Neural progenitor cell (in vitro differentiated cells): ENCODE results near the gene TMEM198. TPM values are rescaled to one million over a fixed set of nuclear protein-coding genes. Genes with fewer than 3 reads are reported as not detected.

ENCODE experiments used
- DNase-seq: peaks from one replicate; pipeline ENCODE4 v3.0.0-alpha.2; 2016; ENCODE audit warnings: low spot score
- H2AFZ ChIP-seq: fragments of 200-600 bp; sonication (generic); replicated peaks from 2 replicates; pipeline ENCODE4 v1.6.1; 2016; ENCODE audit warnings: antibody characterized with exemption
- H3F3A ChIP-seq: fragments of 200-600 bp; sonication (generic); 2 replicates; pipeline ENCODE4 v1.6.1; 2016; ENCODE audit warnings: antibody characterized with exemption, low read depth
- H3K27ac ChIP-seq: fragments of 200-600 bp; sonication (generic); 2 replicates; pipeline ENCODE4 v1.5.1; 2016; ENCODE audit warnings: mild to moderate bottlenecking
- H3K27me3 ChIP-seq: fragments of 200-600 bp; sonication (generic); 2 replicates; pipeline ENCODE4 v1.6.1; 2016; ENCODE audit warnings: mild to moderate bottlenecking, moderate library complexity
- H3K36me3 ChIP-seq: fragments of 200-600 bp; sonication (generic); 2 replicates; pipeline ENCODE4 v1.5.1; 2016
- H3K4me1 ChIP-seq: fragments of 200-600 bp; sonication (generic); 2 replicates; pipeline ENCODE4 v1.6.1; 2016; ENCODE audit warnings: mixed run types
- H3K4me2 ChIP-seq: fragments of 200-600 bp; sonication (generic); 2 replicates; pipeline ENCODE4 v1.6.1; 2016
- H3K4me3 ChIP-seq: fragments of 200-600 bp; sonication (generic); 2 replicates; pipeline ENCODE4 v1.5.1; 2016
- H3K79me2 ChIP-seq: fragments of 200-600 bp; sonication (generic); 2 replicates; pipeline ENCODE4 v1.6.1; 2016; ENCODE audit warnings: low read depth
- H3K9ac ChIP-seq: fragments of 200-600 bp; sonication (generic); 2 replicates; pipeline ENCODE4 v1.6.1; 2016
- H3K9me3 ChIP-seq: fragments of 200-600 bp; sonication (generic); 2 replicates; pipeline ENCODE4 v1.5.1; 2016; ENCODE audit warnings: low read depth
- H4K20me1 ChIP-seq: fragments of 200-600 bp; sonication (generic); 2 replicates; pipeline ENCODE4 v1.6.1; 2016; ENCODE audit warnings: low read depth
- H3K27ac Mint-ChIP-seq: 3 replicates; pipeline ENCODE4 v1.8.0; 2021; ENCODE audit warnings: mixed read lengths
- H3K27me3 Mint-ChIP-seq: 2 replicates; pipeline ENCODE4 v1.8.0; 2022; ENCODE audit warnings: low read depth, mild to moderate bottlenecking, inconsistent platforms, moderate library complexity, mixed read lengths; ENCODE audit not compliant: insufficient read depth
- H3K36me3 Mint-ChIP-seq: 3 replicates; pipeline ENCODE4 v1.8.0; 2021; ENCODE audit warnings: mixed read lengths
- H3K4me1 Mint-ChIP-seq: 3 replicates; pipeline ENCODE4 v1.8.0; 2021; ENCODE audit warnings: mixed read lengths
- H3K4me3 Mint-ChIP-seq: 3 replicates; pipeline ENCODE4 v1.8.0; 2021; ENCODE audit warnings: mild to moderate bottlenecking, moderate library complexity, mixed read lengths
- H3K9me3 Mint-ChIP-seq: 3 replicates; pipeline ENCODE4 v1.8.0; 2020; ENCODE audit warnings: mixed read lengths
- CTCF ChIP-seq: fragments of 200-600 bp; sonication (generic); IDR thresholded peaks from 2 replicates; pipeline ENCODE4 v1.5.1; 2017; ENCODE audit warnings: antibody characterized with exemption, mild to moderate bottlenecking
- EZH2 ChIP-seq: fragments of 200-600 bp; sonication (generic); IDR thresholded peaks from 2 replicates; pipeline ENCODE4 v1.6.1; 2017; ENCODE audit warnings: antibody characterized with exemption, mild to moderate bottlenecking, moderate library complexity
- EZH2phosphoT487 ChIP-seq: fragments of 200-600 bp; sonication (generic); IDR thresholded peaks from 2 replicates; pipeline ENCODE4 v1.6.1; 2017; ENCODE audit warnings: antibody characterized with exemption
- total RNA-seq: library from RNA; depleted of rRNA; stranded (reverse); fragments of >200 nt; gene quantifications from 2 replicates; pipeline ENCODE4 v1.2.3, GENCODE V29; 2015; ENCODE audit warnings: low replicate concordance

Gene TMEM198
- total RNA-seq, 1 donor from 2014 or later: 0.79 TPM

GRCh38 chr2:219581346-219581745 lies 37.5 kb downstream of the TMEM198 start:
- H3K4me1 Mint-ChIP-seq: peaks cover 35% of the 10 kb centered on the region
- no peak for TF ChIP-seq CTCF
- TF ChIP-seq EZH2: no peak
- TF ChIP-seq EZH2phosphoT487: no peak
- no peak overlapping the region for H3K27ac ChIP-seq
- no peaks in the 10 kb centered on the region for H3K9me3 Mint-ChIP-seq
- H3K4me1 ChIP-seq: peaks cover 31% of the 10 kb centered on the region
- H3K27me3 Mint-ChIP-seq: peaks cover 6% of the 10 kb centered on the region
- H3K9me3 ChIP-seq: no peaks in the 10 kb centered on the region
- no peak overlapping the region for H3K27ac Mint-ChIP-seq
- no peak for DNase-seq
- H3K36me3 ChIP-seq: no peaks in the 10 kb centered on the region
- H3K36me3 Mint-ChIP-seq: no peaks in the 10 kb centered on the region
- H3K9ac ChIP-seq: no peak overlapping the region
- no peaks in the 10 kb centered on the region for H3K79me2 ChIP-seq
- no peak overlapping the region for H3K4me2 ChIP-seq
- H3K4me3 ChIP-seq: no peak overlapping the region
- H4K20me1 ChIP-seq: no peaks in the 10 kb centered on the region
- H3K4me3 Mint-ChIP-seq: no peak overlapping the region
- H3F3A ChIP-seq: peaks cover 32% of the 10 kb centered on the region
- no peak overlapping the region for H2AFZ ChIP-seq
- no peaks in the 10 kb centered on the region for H3K27me3 ChIP-seq

- no peaks in the 10 kb centered on the region for H3K27me3 ChIP-seq
- no peak overlapping the region for H3K4me3 ChIP-seq
- Mint-ChIP-seq H3K27ac (no peak overlapping the region), H3K36me3 (no peaks in the 10 kb centered on the region), H3K9me3 (no peaks in the 10 kb centered on the region), H3K4me1 (peaks cover 32% of the 10 kb centered on the region), H3K27me3 (peaks cover 6% of the 10 kb centered on the region), H3K4me3 (no peak overlapping the region)
- DNase-seq: no peak
- H3K36me3 ChIP-seq: no peaks in the 10 kb centered on the region
- H2AFZ ChIP-seq: no peak overlapping the region
- H3K9me3 ChIP-seq: no peaks in the 10 kb centered on the region
- no peak overlapping the region for H3K4me2 ChIP-seq
- H3K27ac ChIP-seq: no peak overlapping the region
- peaks cover 3% of the 10 kb centered on the region for H3F3A ChIP-seq
- no peaks in the 10 kb centered on the region for H4K20me1 ChIP-seq
- no peaks in the 10 kb centered on the region for H3K79me2 ChIP-seq
- H3K9ac ChIP-seq: no peak overlapping the region
- H3K4me1 ChIP-seq: no peaks in the 10 kb centered on the region
- TF ChIP-seq EZH2phosphoT487 (no peak), CTCF (no peak), EZH2 (no peak)
Measured at GRCh38 chr2:219591091-219591490, 47.3 kb downstream of the TMEM198 start.

GRCh38 chr2:219592736-219593135 lies 48.9 kb downstream of the TMEM198 start:
- Histone ChIP-seq H3K4me3 (no peak overlapping the region), H3K4me2 (no peak overlapping the region), H3K4me1 (peaks cover 6% of the 10 kb centered on the region), H2AFZ (no peak overlapping the region), H3K36me3 (no peaks in the 10 kb centered on the region), H3F3A (peaks cover 17% of the 10 kb centered on the region), H3K27ac (no peak overlapping the region), H3K9ac (no peak overlapping the region), H3K9me3 (no peaks in the 10 kb centered on the region), H4K20me1 (no peaks in the 10 kb centered on the region), H3K79me2 (no peaks in the 10 kb centered on the region), H3K27me3 (no peaks in the 10 kb centered on the region)
- H3K27me3 Mint-ChIP-seq: peaks cover 6% of the 10 kb centered on the region
- no peaks in the 10 kb centered on the region for H3K9me3 Mint-ChIP-seq
- H3K27ac Mint-ChIP-seq: peak overlapping the region; percentile 29
- H3K4me1 Mint-ChIP-seq: peaks cover 39% of the 10 kb centered on the region
- H3K4me3 Mint-ChIP-seq: peak overlapping the region; percentile 5
- TF ChIP-seq CTCF (no peak), EZH2phosphoT487 (no peak), EZH2 (no peak)
- no peak for DNase-seq
- H3K36me3 Mint-ChIP-seq: no peaks in the 10 kb centered on the region
